ENCODE results near the gene OR10AD1. TPM values are rescaled to one million over a fixed set of nuclear protein-coding genes. Genes with fewer than 3 reads are reported as not detected.

OR10AD1 gene
- total RNA-seq, 1 donor: not detected

DNA sequence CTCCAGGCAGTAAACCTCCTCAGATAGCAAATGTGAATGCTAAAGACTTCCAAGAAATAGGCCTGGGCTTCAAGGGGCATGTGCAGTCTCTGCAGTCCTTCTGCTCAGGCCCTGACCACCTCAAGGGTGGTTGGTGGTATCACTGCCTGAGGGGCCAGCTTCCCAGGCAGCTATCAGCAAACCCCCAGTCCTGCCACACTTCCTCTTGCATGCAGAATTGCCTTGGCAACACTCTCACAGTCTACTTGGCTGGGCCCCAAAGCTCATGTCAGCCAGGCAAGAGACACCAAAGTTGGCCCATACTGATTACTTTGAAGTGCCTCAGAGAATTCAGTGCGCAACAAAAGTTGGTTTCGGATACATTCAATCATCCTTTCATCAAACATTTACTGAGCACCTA lies 42.3 kb downstream of the OR10AD1 start:
- H3K4me2 ChIP-seq (ENCODE audit: insufficient read depth, low read length): no peak overlapping the region
- H3K27ac ChIP-seq (ENCODE audit: low read depth, low read length): no peak overlapping the region
- no peak for DNase-seq (ENCODE audit: insufficient read length, low spot score, missing footprints)
- H4K20me1 ChIP-seq (ENCODE audit: insufficient read depth, low read length): peaks cover 2% of the 10 kb centered on the region
- H2AFZ ChIP-seq (ENCODE audit: low read length): no peak overlapping the region
- H3K4me1 ChIP-seq (ENCODE audit: insufficient read depth, low read length): peaks cover 11% of the 10 kb centered on the region
- H3K79me2 ChIP-seq (ENCODE audit: insufficient read depth, low read length): peaks cover 15% of the 10 kb centered on the region
- no peaks in the 10 kb centered on the region for H3K36me3 ChIP-seq (ENCODE audit: insufficient read depth, low read length)
- H3K4me3 ChIP-seq (ENCODE audit: insufficient read depth, low read length): no peak overlapping the region
- peaks cover 9% of the 10 kb centered on the region for H3K27me3 ChIP-seq (ENCODE audit: insufficient read depth, low read length)
- TF ChIP-seq CTCF (IDR thresholded peaks at IDR 0.05; ENCODE audit: extremely low read depth, low read depth, low read length): no peak
- H3K9me3 ChIP-seq (ENCODE audit: low read depth, low read length): no peaks in the 10 kb centered on the region

GRCh38 chr12:48160046-48160445 lies 43.0 kb downstream of the OR10AD1 start:
- H3K27ac ChIP-seq (ENCODE audit: low read depth, low read length): no peak overlapping the region
- H3K4me3 ChIP-seq (ENCODE audit: insufficient read depth, low read length): no peak overlapping the region
- no peaks in the 10 kb centered on the region for H3K36me3 ChIP-seq (ENCODE audit: insufficient read depth, low read length)
- H3K4me2 ChIP-seq (ENCODE audit: insufficient read depth, low read length): no peak overlapping the region
- peaks cover 2% of the 10 kb centered on the region for H4K20me1 ChIP-seq (ENCODE audit: insufficient read depth, low read length)
- peaks cover 8% of the 10 kb centered on the region for H3K27me3 ChIP-seq (ENCODE audit: insufficient read depth, low read length)
- no peak overlapping the region for H2AFZ ChIP-seq (ENCODE audit: low read length)
- no peaks in the 10 kb centered on the region for H3K9me3 ChIP-seq (ENCODE audit: low read depth, low read length)
- TF ChIP-seq CTCF (IDR thresholded peaks at IDR 0.05; ENCODE audit: extremely low read depth, low read depth, low read length): no peak
- H3K79me2 ChIP-seq (ENCODE audit: insufficient read depth, low read length): peaks cover 18% of the 10 kb centered on the region
- peaks cover 11% of the 10 kb centered on the region for H3K4me1 ChIP-seq (ENCODE audit: insufficient read depth, low read length)
- no peak for DNase-seq (ENCODE audit: insufficient read length, low spot score, missing footprints)

DNA sequence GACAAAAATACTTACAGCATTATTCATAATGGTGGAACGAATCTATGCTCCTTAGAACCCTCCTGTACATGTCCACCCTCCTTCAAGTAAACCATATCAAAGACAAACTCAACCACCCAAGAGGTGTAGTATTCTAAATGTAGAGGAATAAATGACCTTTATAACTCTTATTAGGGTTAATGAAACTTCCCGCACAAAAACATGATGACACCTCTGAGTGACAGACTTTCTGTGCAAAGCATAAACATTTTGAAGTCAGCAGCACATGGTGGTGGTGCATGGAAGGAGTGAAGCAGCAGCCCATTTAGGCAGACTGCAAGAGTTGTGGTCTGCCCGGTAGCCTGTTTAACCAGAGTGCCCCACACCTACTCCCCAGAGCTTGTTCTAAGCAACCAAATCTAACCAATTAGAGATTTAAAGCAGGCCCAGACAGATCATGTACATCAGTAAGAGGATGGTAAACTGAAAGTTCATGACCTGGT lies 45.2 kb downstream of the OR10AD1 start:
- Histone ChIP-seq H3K4me2 (ENCODE audit: insufficient read depth, low read length) (peak overlapping the region; percentile 92), H3K4me1 (ENCODE audit: insufficient read depth, low read length) (peaks cover 11% of the 10 kb centered on the region), H3K36me3 (ENCODE audit: insufficient read depth, low read length) (peaks cover 5% of the 10 kb centered on the region), H3K27ac (ENCODE audit: low read depth, low read length) (peak overlapping the region; percentile 62), H3K79me2 (ENCODE audit: insufficient read depth, low read length) (peaks cover 28% of the 10 kb centered on the region), H3K9me3 (ENCODE audit: low read depth, low read length) (no peaks in the 10 kb centered on the region), H3K4me3 (ENCODE audit: insufficient read depth, low read length) (peak overlapping the region; percentile 94), H2AFZ (ENCODE audit: low read length) (peak overlapping the region; percentile 96), H4K20me1 (ENCODE audit: insufficient read depth, low read length) (peaks cover 2% of the 10 kb centered on the region), H3K27me3 (ENCODE audit: insufficient read depth, low read length) (peaks cover 6% of the 10 kb centered on the region)
- no peak for DNase-seq (ENCODE audit: insufficient read length, low spot score, missing footprints)
- TF ChIP-seq CTCF (IDR thresholded peaks at IDR 0.05; ENCODE audit: extremely low read depth, low read depth, low read length): no peak

- peaks cover 28% of the 10 kb centered on the region for H3K79me2 ChIP-seq (ENCODE audit: insufficient read depth, low read length)
- H3K4me3 ChIP-seq (ENCODE audit: insufficient read depth, low read length): peak within 1 kb of the TSS; percentile 94
- peak; percentile 96 for DNase-seq (ENCODE audit: insufficient read length, low spot score, missing footprints)
- peaks cover 4% of the 10 kb centered on the region for H3K27me3 ChIP-seq (ENCODE audit: insufficient read depth, low read length)
- peaks cover 2% of the 10 kb centered on the region for H4K20me1 ChIP-seq (ENCODE audit: insufficient read depth, low read length)
- no peaks in the 10 kb centered on the region for H3K9me3 ChIP-seq (ENCODE audit: low read depth, low read length)
- H3K27ac ChIP-seq (ENCODE audit: low read depth, low read length): peak within 1 kb of the TSS; percentile 62
- peak; percentile 46 for TF ChIP-seq CTCF (IDR thresholded peaks at IDR 0.05; ENCODE audit: extremely low read depth, low read depth, low read length)
- peak within 1 kb of the TSS; percentile 96 for H2AFZ ChIP-seq (ENCODE audit: low read length)
- H3K36me3 ChIP-seq (ENCODE audit: insufficient read depth, low read length): peaks cover 8% of the 10 kb centered on the region
- H3K4me2 ChIP-seq (ENCODE audit: insufficient read depth, low read length): peak within 1 kb of the TSS; percentile 92
- H3K4me1 ChIP-seq (ENCODE audit: insufficient read depth, low read length): peaks cover 11% of the 10 kb centered on the region
These were observed 45.8 kb downstream of the OR10AD1 start, which contains the start of gene ASB8 for GRCh38 chr12:48157018-48157888. Gene ASB8 (minus strand): TSS chr12:48157515. CDS start chr12:48153496, 4,019 bp downstream.

Data from osteoblast (primary cell).